H1 (cell line): ENCODE data around the gene PAX4. TPM values are rescaled to one million over a fixed set of nuclear protein-coding genes. Genes with fewer than 3 reads are reported as not detected.

Source experiments
- CTCF ChIA-PET: fragments of 300-600 bp; sonication (Branson Sonifier 250); formaldehyde crosslinking; loops from one replicate; lab custom pipeline; 2021; ENCODE audit not compliant: partially characterized antibody; lab: Charles Lee
- POLR2A ChIA-PET: fragments of 300-600 bp; sonication (Branson Sonifier 250); formaldehyde crosslinking; loops from one replicate; lab custom pipeline; 2021; ENCODE audit warnings: inconsistent platforms; ENCODE audit not compliant: partially characterized antibody; lab: Charles Lee
- DNase-seq, 2 experiments: peaks; one replicate each; pipeline versions ENCODE4 v3.0.0 to v3.0.0-alpha.2; 2010 to 2022; ENCODE audit warnings: low spot score in 2 of 2, low read depth in 1 of 2, mixed read lengths in 1 of 2
- FAIRE-seq: peaks from 2 replicates; lab custom pipeline; 2011; peaks lifted over from hg19 to GRCh38; lab: Jason Lieb, UNC
- H2AFZ ChIP-seq: 2 replicates; pipeline ENCODE4 v1.8.1; 2012; ENCODE audit warnings: low read length, inconsistent platforms
- H2AK5ac ChIP-seq: 2 replicates; pipeline ENCODE4 v1.6.1; 2013; ENCODE audit warnings: low read depth, low read length
- H2BK120ac ChIP-seq: replicated peaks from 2 replicates; pipeline ENCODE3; 2013; ENCODE audit warnings: low read depth, low read length, inconsistent platforms
- H2BK12ac ChIP-seq: 2 replicates; pipeline ENCODE4 v1.6.1; 2013; ENCODE audit warnings: low read depth, low read length
- H2BK15ac ChIP-seq: 2 replicates; pipeline ENCODE4 v1.6.1; 2013; ENCODE audit warnings: low read length
- H2BK20ac ChIP-seq: 2 replicates; pipeline ENCODE4 v1.6.1; 2013; ENCODE audit warnings: low read length
- H2BK5ac ChIP-seq: 2 replicates; pipeline ENCODE4 v1.6.1; 2013; ENCODE audit warnings: low read depth, low read length
- H3K14ac ChIP-seq: 2 replicates; pipeline ENCODE4 v1.6.1; 2013; ENCODE audit warnings: inconsistent platforms; ENCODE audit not compliant: insufficient read length
- H3K18ac ChIP-seq: 2 replicates; pipeline ENCODE4 v1.6.1; 2013; ENCODE audit warnings: low read length; ENCODE audit errors: extremely low read depth
- H3K23ac ChIP-seq: 2 replicates; pipeline ENCODE4 v1.6.1; 2013; ENCODE audit warnings: inconsistent platforms; ENCODE audit not compliant: insufficient read length
- H3K23me2 ChIP-seq: 2 replicates; pipeline ENCODE4 v1.6.1; 2013; ENCODE audit warnings: low read depth, low read length
- H3K27ac ChIP-seq: 2 replicates; pipeline ENCODE4 v1.6.1; 2011; ENCODE audit warnings: low read depth, low read length, inconsistent platforms
- H3K27me3 ChIP-seq, 4 experiments: replicated peaks in 1 of 4; 1 replicate in 1 of 4; 2 replicates in 3 of 4; pipeline versions ENCODE4 v1.6.1 to v1.8.1; 2011 to 2013; ENCODE audit warnings: low read length in 3 of 4, mild to moderate bottlenecking in 3 of 4, inconsistent platforms in 2 of 4, mixed read lengths in 2 of 4, moderate library complexity in 1 of 4; ENCODE audit not compliant: control insufficient read depth in 3 of 4, insufficient read depth in 3 of 4; ENCODE audit errors: extremely low read depth in 1 of 4
- H3K36me3 ChIP-seq, 4 experiments: 2 replicates each; pipeline versions ENCODE4 v1.6.1 to v1.8.1; 2011 to 2013; ENCODE audit warnings: mild to moderate bottlenecking in 4 of 4, low read length in 3 of 4, moderate library complexity in 2 of 4, control low read depth in 1 of 4, inconsistent platforms in 1 of 4; ENCODE audit not compliant: insufficient read depth in 4 of 4, control insufficient read depth in 2 of 4
- H3K4ac ChIP-seq: replicated peaks from 2 replicates; pipeline ENCODE3; 2013; ENCODE audit warnings: low read length, low read depth, mixed read lengths, inconsistent platforms; ENCODE audit not compliant: insufficient read length
- H3K4me1 ChIP-seq, 4 experiments: replicated peaks in 1 of 4; 1 replicate in 1 of 4; 2 replicates in 3 of 4; pipeline versions ENCODE4 v1.6.1 to v1.8.1; 2011 to 2013; ENCODE audit warnings: low read length in 3 of 4, inconsistent platforms in 2 of 4, mixed read lengths in 1 of 4; ENCODE audit not compliant: insufficient read depth in 4 of 4, control insufficient read depth in 3 of 4
- H3K4me2 ChIP-seq, 2 experiments: 2 replicates each; pipeline versions ENCODE4 v1.6.1 to v1.8.1; 2011 to 2013; ENCODE audit warnings: low read depth in 2 of 2, low read length in 2 of 2, control low read depth in 1 of 2, inconsistent platforms in 1 of 2, mild to moderate bottlenecking in 1 of 2; ENCODE audit not compliant: insufficient read depth in 1 of 2
- H3K4me3 ChIP-seq, 4 experiments: fragments of 200-600, 300-600 bp in 1 of 4; sonication (generic), shearing (Covaris generic), sonication (Bioruptor Twin) in 1 of 4; 2 replicates each; pipeline versions ENCODE4 v1.5.1 to v1.8.1; 2011 to 2016; ENCODE audit warnings: low read length in 4 of 4, low read depth in 3 of 4, control low read depth in 2 of 4, inconsistent platforms in 2 of 4, mild to moderate bottlenecking in 2 of 4, mixed read lengths in 1 of 4, moderate library complexity in 1 of 4; ENCODE audit not compliant: insufficient read depth in 2 of 4; ENCODE audit errors: extremely low read depth in 1 of 4
- H3K56ac ChIP-seq: replicated peaks from 2 replicates; pipeline ENCODE3; 2013; ENCODE audit warnings: low read depth, mild to moderate bottlenecking, mixed read lengths, low read length, inconsistent platforms; ENCODE audit not compliant: insufficient read length
- H3K79me1 ChIP-seq: 2 replicates; pipeline ENCODE4 v1.6.1; 2013; ENCODE audit warnings: low read depth, low read length, control low read depth
- H3K79me2 ChIP-seq, 2 experiments: 2 replicates each; pipeline versions ENCODE4 v1.6.1 to v1.8.1; 2012 to 2013; ENCODE audit warnings: low read length in 2 of 2, mild to moderate bottlenecking in 2 of 2, inconsistent platforms in 1 of 2; ENCODE audit not compliant: insufficient read depth in 2 of 2, control insufficient read depth in 1 of 2
- H3K9ac ChIP-seq, 4 experiments: replicated peaks in 1 of 4; 1 replicate in 1 of 4; 2 replicates in 3 of 4; pipeline versions ENCODE4 v1.6.1 to v1.8.1; 2011 to 2013; ENCODE audit warnings: low read depth in 3 of 4, low read length in 3 of 4, control low read depth in 2 of 4, mild to moderate bottlenecking in 2 of 4, moderate library complexity in 2 of 4, inconsistent platforms in 1 of 4; ENCODE audit errors: extremely low read depth in 1 of 4
- H3K9me3 ChIP-seq, 2 experiments: 2 replicates each; pipeline versions ENCODE4 v1.6.1 to v1.8.1; 2012 to 2013; ENCODE audit warnings: mild to moderate bottlenecking in 2 of 2, moderate library complexity in 2 of 2, control low read depth in 1 of 2, inconsistent platforms in 1 of 2, low read depth in 1 of 2, low read length in 1 of 2, mixed read lengths in 1 of 2; ENCODE audit not compliant: insufficient read depth in 2 of 2
- H4K20me1 ChIP-seq, 2 experiments: replicated peaks in 1 of 2; 2 replicates each; pipeline versions ENCODE3 to v1.8.1; 2011 to 2013; ENCODE audit warnings: inconsistent platforms in 2 of 2, low read length in 2 of 2, mild to moderate bottlenecking in 1 of 2; ENCODE audit not compliant: insufficient read depth in 2 of 2, control insufficient read depth in 1 of 2
- H4K5ac ChIP-seq: 2 replicates; pipeline ENCODE4 v1.6.1; 2013; ENCODE audit warnings: low read length, low read depth, mixed read lengths, inconsistent platforms; ENCODE audit not compliant: insufficient read length
- H4K8ac ChIP-seq: 2 replicates; pipeline ENCODE4 v1.8.0; 2013; ENCODE audit warnings: mild to moderate bottlenecking, moderate library complexity, low read length, inconsistent platforms; ENCODE audit not compliant: insufficient read depth; ENCODE audit errors: extremely low read depth
- H4K91ac ChIP-seq: replicated peaks from 2 replicates; pipeline ENCODE3; 2013; ENCODE audit warnings: low read length, mixed read lengths, inconsistent platforms; ENCODE audit not compliant: insufficient read length
- BRCA1 ChIP-seq: IDR thresholded peaks from 2 replicates; pipeline ENCODE4 v1.6.1; 2012; ENCODE audit warnings: low read depth, low read length, improper control_type of control experiment
- CBX5 ChIP-seq: fragments of 300-800, 300-1000 bp; sonication (generic); IDR thresholded peaks from 2 replicates; pipeline ENCODE4 v1.7.1; 2016; ENCODE audit warnings: antibody characterized with exemption, low read length, low read depth
- CBX8 ChIP-seq: fragments of 300-800, 300-1000 bp; sonication (generic); IDR thresholded peaks from 2 replicates; pipeline ENCODE4 v1.7.1; 2016; ENCODE audit warnings: low read depth, low read length, borderline replicate concordance
- CREB1 ChIP-seq: IDR thresholded peaks from 2 replicates; pipeline ENCODE4 v1.6.1; 2012; ENCODE audit warnings: inconsistent platforms
- FOSL1 ChIP-seq: IDR thresholded peaks from 2 replicates; pipeline ENCODE4 v1.6.1; 2011; ENCODE audit warnings: mild to moderate bottlenecking, low read depth, low read length, moderate library complexity; ENCODE audit not compliant: insufficient read depth
- GABPA ChIP-seq: IDR thresholded peaks from 2 replicates; pipeline ENCODE4 v1.6.1; 2011; ENCODE audit warnings: mild to moderate bottlenecking, low read length, moderate library complexity, borderline replicate concordance; ENCODE audit not compliant: insufficient read depth
- KDM4A ChIP-seq: IDR thresholded peaks from one replicate; pipeline ENCODE4 v1.7.1; 2012; ENCODE audit warnings: low read depth, mild to moderate bottlenecking, moderate library complexity, low read length, inconsistent platforms; ENCODE audit not compliant: severe bottlenecking
- SIRT6 ChIP-seq: IDR thresholded peaks from one replicate; pipeline ENCODE4 v1.7.1; 2012; ENCODE audit warnings: low read length, inconsistent platforms
- whole genome bisulfite sequencing, 2 experiments: shearing (Covaris generic) in 1 of 2; methylation state at CpG; one replicate each; pipeline versions ENCODE4 v1.1.6 to v1.1.7; 2013 to 2015; ENCODE audit warnings: low lambda C conversion rate in 2 of 2, mixed read lengths in 2 of 2, inconsistent platforms in 1 of 2, low coverage in 1 of 2, missing lambda C conversion rate in 1 of 2; ENCODE audit not compliant: insufficient replicate concordance in 2 of 2, insufficient coverage in 1 of 2, insufficient read length in 1 of 2; ENCODE audit errors: extremely low coverage in 1 of 2, missing lambda C conversion rate in 1 of 2; 5-methylcytosine and 5-hydroxymethylcytosine counted together
- polyA plus RNA-seq, 7 experiments: library from polyadenylated mRNA; depleted of rRNA in 3 of 7; stranded (reverse) in 5 of 7; unstranded in 2 of 7; fragments of >200 nt in 5 of 7; fragments of 200-250 nt in 2 of 7; gene quantifications; 1 replicate in 5 of 7; 2 replicates in 1 of 7; 4 replicates in 1 of 7; pipeline versions ENCODE4 v1.2.1 to v1.2.3, GENCODE V29; 2011 to 2013; ENCODE audit warnings: missing spikeins in 2 of 7, mixed read lengths in 2 of 7
- total RNA-seq: library from RNA; stranded (reverse); fragmentation: NEBNext Ultra II Directional; extraction: Animal tissue kit (Norgen Biotek cat#: 25700); gene quantifications from 2 replicates; pipeline ENCODE4 v1.2.1, GENCODE V29; 2021
- TF ChIP-seq, protein P1 (sequence below): IDR thresholded peaks from 2 replicates; pipeline ENCODE4 v1.6.1; 2012; ENCODE audit warnings: inconsistent platforms

PAX4 gene
- total and polyA plus RNA-seq, 2 of the 8 experiments (the other 6 are each of a cell fraction or from before 2014, with no cell fraction given) = 0.20 TPM; not detected in 1

DNA sequence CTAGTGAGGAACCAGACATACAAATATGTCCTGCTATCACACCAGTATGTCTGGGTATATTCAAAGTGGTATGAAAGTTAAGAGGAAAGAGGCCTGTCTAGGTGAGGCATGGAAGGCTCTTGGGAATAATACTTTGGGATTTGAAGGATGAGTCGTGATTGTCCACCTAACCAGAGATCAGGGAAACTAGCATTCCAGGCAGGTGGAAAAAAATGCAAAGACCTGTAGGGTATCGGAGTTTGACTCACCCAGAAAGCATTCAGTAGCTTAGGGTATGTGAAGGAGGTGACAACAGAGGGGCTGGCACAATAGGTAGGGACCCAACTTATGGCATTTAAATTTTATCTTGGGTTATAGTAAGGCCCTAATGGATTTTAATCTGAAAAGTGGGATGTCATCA, 31.6 kb downstream of the PAX4 start:
- POLR2A ChIA-PET = interaction anchor here (1.1 to 1.6 kb wide), 3 partner anchors 49 to 96 kb away, joined by 3 to 5 read pairs (median 4); no protein-coding TSS in a partner anchor
- peak overlapping the region in 1 of 2 experiments; percentile 81; a peak in 1 of 4 replicates for H3K4me2 ChIP-seq

More for the DNA sequence above, 31.6 kb downstream of the PAX4 start:
- Histone ChIP-seq H3K4me3 (no peak overlapping the region), H2AK5ac (no peak overlapping the region; the same call in 1 of the 2 replicates), H3K23me2 (peaks cover 10% of the 10 kb centered on the region), H3K9ac (no peak overlapping the region), H3K18ac (no peak overlapping the region), H3K23ac (no peak overlapping the region), H3K27ac (no peak overlapping the region), H2BK20ac (no peak overlapping the region), H4K20me1 (peaks cover 6 to 18% of the 10 kb centered on the region in 2 experiments), H2BK12ac (no peak overlapping the region; the same call in 1 of the 2 replicates), H3K36me3 (peaks cover 5 to 24% (median 15%) of the 10 kb centered on the region in 4 experiments), H3K9me3 (no peaks in the 10 kb centered on the region), H3K4me1 (peaks cover 6 to 18% (median 8%) of the 10 kb centered on the region in 4 experiments), H4K91ac (no peak overlapping the region), H2BK120ac (no peak overlapping the region), H4K8ac (no peak overlapping the region), H2BK5ac (no peak overlapping the region), H3K27me3 (peaks cover 5 to 23% (median 22%) of the 10 kb centered on the region in 4 experiments), H3K14ac (no peak overlapping the region), H3K4ac (no peak overlapping the region), H2BK15ac (no peak overlapping the region), H3K79me1 (peaks cover 11% of the 10 kb centered on the region; the same call in 1 of the 2 replicates), H4K5ac (no peak overlapping the region), H3K56ac (no peak overlapping the region), H2AFZ (no peak overlapping the region), H3K79me2 (peaks cover 0 to 19% of the 10 kb centered on the region in 2 experiments; a peak in 1 of 4 replicates)
- TF ChIP-seq CBX8 (no peak), GABPA (no peak), CREB1 (no peak), CBX5 (no peak), FOSL1 (no peak), SIRT6 (no peak), KDM4A (no peak), BRCA1 (no peak)
- TF ChIP-seq, protein P1, sequence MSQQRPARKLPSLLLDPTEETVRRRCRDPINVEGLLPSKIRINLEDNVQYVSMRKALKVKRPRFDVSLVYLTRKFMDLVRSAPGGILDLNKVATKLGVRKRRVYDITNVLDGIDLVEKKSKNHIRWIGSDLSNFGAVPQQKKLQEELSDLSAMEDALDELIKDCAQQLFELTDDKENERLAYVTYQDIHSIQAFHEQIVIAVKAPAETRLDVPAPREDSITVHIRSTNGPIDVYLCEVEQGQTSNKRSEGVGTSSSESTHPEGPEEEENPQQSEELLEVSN = no peak
- 90% methylated on average over 2 of the region's 2 CpGs; no CpG with 5 or more reads in 1 of the 2 experiments for WGBS, 2 experiments
- CTCF ChIA-PET = interaction anchor here (0.6 to 2.6 kb wide), 7 partner anchors 9 to 518 kb away, joined by 3 to 16 read pairs (median 4); no protein-coding TSS in a partner anchor
- DNase-seq (no peak), FAIRE-seq (no peak)
